Muscle of leg (tissue), 11 donors: Measurements from ENCODE around the gene PSMD9. TPM values are rescaled to one million over a fixed set of nuclear protein-coding genes. Genes with fewer than 3 reads are reported as not detected.
A peak's percentile ranks its signal among the peaks of the same experiment; 100 is the strongest.
"Not testable (repeated sequence)": the region's sequence is repeated elsewhere in the genome, so short reads cannot be mapped to it uniquely, and the experiment has no call there.

Experiments used
- DNase-seq: peaks from one replicate; pipeline ENCODE4 v3.0.0; 2013
- H3K27ac ChIP-seq: one replicate; pipeline ENCODE4 v1.5.1; 2013; ENCODE audit warnings: mild to moderate bottlenecking, low read length, control low read depth
- H3K27me3 ChIP-seq: one replicate; pipeline ENCODE4 v1.6.1; 2013; ENCODE audit warnings: low read length; ENCODE audit not compliant: control insufficient read depth, insufficient read depth
- H3K36me3 ChIP-seq: one replicate; pipeline ENCODE4 v1.6.1; 2013; ENCODE audit warnings: low read length; ENCODE audit not compliant: control insufficient read depth, insufficient read depth
- H3K4me1 ChIP-seq: one replicate; pipeline ENCODE4 v1.6.1; 2013; ENCODE audit warnings: low read length; ENCODE audit not compliant: control insufficient read depth, insufficient read depth
- H3K4me3 ChIP-seq: one replicate; pipeline ENCODE4 v1.5.1; 2013; ENCODE audit warnings: low read length, control low read depth
- H3K9me3 ChIP-seq: replicated peaks from 2 replicates; pipeline ENCODE4 v1.6.1; 2013; ENCODE audit warnings: low read depth, low read length; ENCODE audit not compliant: control insufficient read depth
- WGBS: methylation state at CpG from one replicate; pipeline ENCODE4 v1.1.5; 2013; ENCODE audit warnings: missing lambda C conversion rate; ENCODE audit not compliant: insufficient coverage; 5-methylcytosine and 5-hydroxymethylcytosine counted together
- polyA plus RNA-seq, 8 donors: library from polyadenylated mRNA; unstranded; fragments of 120-200 nt; gene quantifications; one replicate each; pipeline versions ENCODE4 v1.2.1 to v1.2.3, GENCODE V29; 2013; ENCODE audit warnings: inconsistent platforms in 1 of 8, low replicate concordance in 1 of 8; ENCODE audit not compliant: insufficient read length in 8 of 8, insufficient read depth in 1 of 8
- total RNA-seq: library from RNA; stranded (reverse); fragments of 120-200 nt; gene quantifications from one replicate; pipeline ENCODE4 v1.2.4, GENCODE V29; 2013

The PSMD9 gene
- total and polyA plus RNA-seq, 9 donors, result 42.9 to 55.9 (median 48.4) TPM

DNA sequence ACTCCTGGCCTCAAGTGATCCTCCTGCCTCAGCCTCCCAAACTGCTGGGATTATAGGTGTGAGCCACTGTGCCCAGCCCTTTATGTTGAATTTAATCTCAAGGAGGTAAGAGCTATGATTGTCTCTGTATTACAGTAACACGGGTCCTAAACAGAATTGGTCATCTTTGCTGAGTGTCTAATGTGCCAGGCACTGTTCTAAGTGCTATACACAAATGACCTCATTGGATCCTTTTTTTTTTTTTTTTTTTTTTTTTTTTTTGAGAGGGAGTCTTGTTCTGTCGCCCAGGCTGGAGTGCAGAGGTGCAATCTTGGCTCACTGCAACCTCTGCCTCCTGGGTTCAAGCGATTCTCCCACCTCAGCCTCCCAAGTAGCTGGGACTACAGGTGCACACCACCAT, 36.2 kb upstream of the PSMD9 start:
- H3K36me3 ChIP-seq, H3K4me3 ChIP-seq, H3K9me3 ChIP-seq, H3K27ac ChIP-seq, DNase-seq, H3K4me1 ChIP-seq: not testable (repeated sequence)
- H3K27me3 ChIP-seq, result peaks cover 11% of the 10 kb centered on the region
- whole genome bisulfite sequencing, result no CpG with 5 or more reads among the region's 3 CpGs

DNA sequence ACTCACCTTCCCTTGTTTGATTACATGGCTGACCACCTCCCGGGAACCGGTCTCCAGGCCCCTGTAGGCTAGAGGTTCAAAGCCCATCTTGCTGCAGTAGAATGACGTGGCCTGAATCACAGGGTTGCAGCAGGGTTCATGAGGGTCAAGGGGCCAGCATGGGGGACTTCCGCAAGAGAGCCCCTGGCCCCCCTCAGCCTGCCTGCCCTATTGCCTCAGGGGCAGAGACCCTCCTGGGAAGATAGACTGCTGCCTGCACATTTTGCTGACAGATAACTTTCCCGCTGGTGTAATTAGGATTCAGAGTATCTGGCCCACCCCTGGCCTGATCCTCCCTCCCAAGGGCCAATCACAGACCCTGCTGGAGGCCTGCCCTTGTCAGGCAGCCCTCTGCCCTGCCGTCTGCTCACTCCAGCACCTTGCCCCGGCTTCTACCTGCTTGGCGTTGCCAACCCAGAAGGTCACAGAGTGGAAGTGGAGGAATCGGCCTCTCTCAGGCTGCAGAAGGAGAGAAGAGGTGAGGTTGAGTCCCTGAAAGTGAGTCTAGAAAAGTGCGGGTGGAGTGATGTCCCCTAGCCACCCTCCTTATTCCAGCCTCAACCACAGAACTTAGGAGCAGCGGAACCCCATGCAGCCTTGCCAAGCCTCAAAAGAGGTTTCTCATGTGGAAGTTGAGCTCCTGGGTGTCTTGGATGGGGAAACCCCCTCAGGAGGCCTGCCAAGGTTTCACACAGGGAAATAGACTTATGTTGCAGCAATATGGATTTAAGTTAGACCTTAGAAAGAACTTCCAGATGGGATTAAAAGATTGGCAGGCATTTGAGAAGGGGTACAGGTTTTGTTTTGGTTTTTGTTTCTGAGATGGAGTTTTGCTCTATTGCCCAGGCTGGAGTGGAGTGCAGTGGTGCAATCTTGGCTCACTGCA, 31.0 kb upstream of the PSMD9 start:
- Histone ChIP-seq H3K27me3 (peaks cover 12% of the 10 kb centered on the region), H3K4me3 (no peak overlapping the region), H3K36me3 (no peaks in the 10 kb centered on the region), H3K27ac (no peak overlapping the region), H3K9me3 (no peaks in the 10 kb centered on the region), H3K4me1 (peaks cover 16% of the 10 kb centered on the region)
- no peak for DNase-seq
- 0% methylated on average over 2 of the region's 11 CpGs for WGBS

DNA sequence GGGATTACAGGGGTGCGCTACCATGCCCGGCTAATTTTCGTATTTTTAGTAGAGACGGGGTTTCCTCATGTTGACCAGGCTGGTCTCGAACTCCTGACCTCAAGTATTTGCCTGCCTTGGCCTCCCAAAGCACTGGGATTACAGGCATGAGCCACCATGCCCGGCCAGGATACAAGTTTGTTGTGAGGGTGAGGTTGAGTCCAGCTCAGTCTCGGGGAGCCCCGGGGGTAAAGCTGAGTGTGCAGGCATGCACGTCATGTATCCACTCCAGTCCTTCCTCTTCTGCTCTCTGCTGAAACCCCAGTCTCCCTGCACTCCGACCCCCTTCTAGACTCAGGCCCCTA, 30.3 kb upstream of the PSMD9 start:
- Histone ChIP-seq H3K36me3 (no peaks in the 10 kb centered on the region), H3K27ac (no peak overlapping the region), H3K9me3 (no peaks in the 10 kb centered on the region), H3K4me1 (peaks cover 16% of the 10 kb centered on the region), H3K27me3 (peaks cover 12% of the 10 kb centered on the region), H3K4me3 (no peak overlapping the region)
- DNase-seq, result no peak
- WGBS, result 94% methylated on average over 6 of the region's 10 CpGs

DNA sequence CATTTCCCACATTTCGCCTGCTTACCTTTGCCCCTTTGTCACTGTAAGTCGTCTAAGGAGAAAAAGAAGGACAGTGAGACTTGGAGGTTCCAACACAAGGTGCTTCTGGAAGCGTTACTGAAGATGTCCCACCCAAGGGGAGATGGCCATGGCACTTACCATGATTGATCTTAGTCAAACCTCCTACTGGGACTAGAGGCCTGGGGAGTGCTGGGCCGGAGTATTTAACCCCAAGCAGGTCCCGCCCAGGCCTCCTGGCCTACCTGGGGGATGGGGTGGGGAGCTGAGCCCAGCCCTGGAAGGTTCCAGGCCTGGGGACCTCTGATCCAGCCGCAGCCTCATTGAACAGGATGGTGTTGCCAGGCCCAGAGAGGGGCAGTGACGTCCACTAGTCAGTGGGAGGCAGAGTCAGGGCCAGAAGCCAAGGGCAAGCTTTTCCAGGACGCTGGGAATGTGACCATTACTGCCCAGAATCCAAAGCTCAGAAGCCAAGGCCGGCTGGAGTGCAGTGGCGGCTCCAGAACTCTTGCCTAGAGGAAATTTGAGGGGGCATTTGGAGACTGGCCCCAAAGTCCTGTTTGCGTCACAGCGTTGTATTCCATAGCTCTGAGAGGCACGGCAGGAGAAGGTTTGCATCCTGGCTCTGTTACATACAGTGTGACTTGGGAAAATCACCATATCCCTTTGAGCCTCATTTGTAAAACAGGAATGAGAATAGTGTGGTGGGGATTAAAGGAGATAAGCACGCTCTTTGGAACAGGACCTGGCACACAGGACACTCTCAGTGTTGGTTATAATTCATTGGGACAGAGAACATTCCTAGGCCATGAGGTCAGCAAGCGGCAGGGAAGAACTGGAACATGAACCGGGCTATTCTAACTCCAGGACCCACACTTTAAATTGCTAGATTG, 29.7 kb upstream of the PSMD9 start, which contains the start of gene HPD:
Gene HPD (minus strand): TSS at position 198 of the 911 bp plus-strand sequence. CDS start 36 bp downstream, at position 162.
- H3K27me3 ChIP-seq, result peaks cover 12% of the 10 kb centered on the region
- peak within 1 kb of the TSS; percentile 38 for H3K27ac ChIP-seq
- H3K36me3 ChIP-seq, result no peaks in the 10 kb centered on the region
- no peaks in the 10 kb centered on the region for H3K9me3 ChIP-seq
- DNase-seq, result peak; percentile 68
- H3K4me3 ChIP-seq, result no peak within 1 kb of the TSS
- peaks cover 16% of the 10 kb centered on the region for H3K4me1 ChIP-seq
- 52% methylated on average over 11 of the region's 16 CpGs for WGBS

DNA sequence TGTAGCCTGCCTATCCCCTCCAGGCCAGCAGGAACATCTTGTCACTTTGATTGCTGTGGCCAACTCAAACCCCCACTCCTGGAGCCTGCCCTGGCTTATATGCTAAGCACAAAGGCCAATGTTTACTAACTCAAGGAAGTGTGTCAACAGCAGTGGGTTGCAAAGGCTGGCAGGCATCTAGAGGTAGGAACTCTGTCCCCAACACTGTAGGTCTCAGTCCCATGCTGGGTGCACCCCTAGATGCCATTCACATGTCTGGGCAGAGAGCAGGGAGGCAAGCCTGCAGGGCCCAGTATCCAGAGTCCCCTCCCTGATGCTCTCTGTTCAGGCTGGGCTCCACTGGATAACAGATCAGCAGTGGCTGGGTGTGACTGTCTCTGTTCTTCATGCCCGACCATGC, 28.3 kb upstream of the PSMD9 start:
- peaks cover 6% of the 10 kb centered on the region for H3K27me3 ChIP-seq
- 89% methylated on average over 1 of the region's 1 CpG for WGBS
- H3K9me3 ChIP-seq, result no peaks in the 10 kb centered on the region
- H3K4me3 ChIP-seq, result no peak overlapping the region
- DNase-seq, result no peak
- H3K36me3 ChIP-seq, result no peaks in the 10 kb centered on the region
- no peak overlapping the region for H3K27ac ChIP-seq
- peaks cover 16% of the 10 kb centered on the region for H3K4me1 ChIP-seq

DNA sequence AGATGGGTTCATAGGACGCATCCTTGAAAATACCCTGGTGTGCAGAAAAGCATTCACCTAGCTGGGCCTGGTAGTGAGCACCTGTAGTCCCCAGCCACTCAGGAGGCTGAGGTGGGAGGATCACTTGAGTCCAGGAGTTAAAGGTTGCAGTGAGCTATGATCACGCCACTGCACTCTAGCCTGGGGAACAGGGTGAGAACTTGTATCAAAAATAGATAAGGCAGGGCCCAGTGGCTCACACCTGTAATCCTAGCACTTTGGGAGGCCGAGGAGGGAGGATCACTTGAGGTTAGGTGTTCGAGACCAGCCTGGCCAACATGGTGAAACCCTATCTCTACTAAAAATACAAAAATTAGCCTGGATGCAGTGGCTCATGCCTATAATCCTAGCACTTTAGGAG, 27.9 kb upstream of the PSMD9 start:
- not testable (repeated sequence) for H3K36me3 ChIP-seq, H3K27ac ChIP-seq, H3K4me3 ChIP-seq, H3K27me3 ChIP-seq, H3K9me3 ChIP-seq, DNase-seq
- WGBS, result 76% methylated on average over 2 of the region's 4 CpGs
- peaks cover 16% of the 10 kb centered on the region for H3K4me1 ChIP-seq

DNA sequence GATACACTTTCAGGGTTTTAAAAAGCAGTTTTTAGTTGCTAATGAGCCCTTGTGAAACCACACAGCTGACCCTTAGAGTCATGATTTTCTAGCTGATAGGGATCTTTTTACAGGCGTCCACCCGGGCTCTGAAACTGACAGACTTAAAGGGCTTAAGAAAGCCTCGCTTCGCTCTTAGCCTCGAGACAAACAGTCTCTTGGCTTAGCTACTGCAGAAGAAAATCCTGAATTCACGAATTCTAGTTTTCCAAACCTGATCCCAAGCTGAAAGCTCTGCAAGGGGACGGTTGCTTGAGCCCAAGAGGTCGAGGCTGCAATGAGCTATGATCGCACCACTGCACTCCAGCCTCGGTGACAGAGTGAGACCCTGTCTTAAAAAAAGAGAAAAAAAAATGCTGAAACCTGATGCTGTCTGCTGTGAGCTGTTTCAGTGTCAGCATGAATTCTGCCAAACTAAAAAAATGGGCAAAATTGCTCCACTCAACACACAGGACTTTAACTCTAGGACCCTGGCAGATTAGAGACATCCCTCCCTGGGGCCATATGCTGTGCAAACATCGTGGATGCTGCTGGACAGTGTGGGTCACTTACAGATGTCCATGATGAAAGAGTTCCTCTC, 26.8 kb upstream of the PSMD9 start:
- H3K27ac ChIP-seq, result no peak overlapping the region
- 10% methylated on average over 11 of the region's 11 CpGs for WGBS
- H3K4me3 ChIP-seq, result no peak overlapping the region

DNA sequence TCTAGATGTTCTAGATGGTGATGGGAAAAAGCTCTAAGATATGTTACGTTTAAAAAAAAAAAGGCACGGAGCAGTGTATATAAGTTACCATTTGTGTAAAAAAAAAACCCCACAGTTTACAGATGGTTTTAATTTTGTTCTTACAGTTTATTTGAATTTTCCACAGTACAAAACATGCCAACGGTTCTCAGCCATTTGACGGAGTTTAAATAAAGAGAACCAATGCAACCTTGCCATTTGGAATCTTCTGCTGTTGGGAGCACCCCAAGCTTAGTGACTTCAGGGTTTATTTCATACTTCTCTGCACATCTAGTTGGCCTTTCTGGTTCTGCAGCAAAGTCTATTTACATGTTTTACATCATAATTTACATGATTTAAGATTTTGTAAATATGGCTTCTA, 22.3 kb upstream of the PSMD9 start:
- WGBS, result 10% methylated on average over 2 of the region's 4 CpGs
- no peaks in the 10 kb centered on the region for H3K27me3 ChIP-seq
- H3K4me1 ChIP-seq, result peaks cover 2% of the 10 kb centered on the region
- no peaks in the 10 kb centered on the region for H3K9me3 ChIP-seq
- no peak overlapping the region for H3K27ac ChIP-seq
- H3K4me3 ChIP-seq, result no peak overlapping the region
- H3K36me3 ChIP-seq, result no peaks in the 10 kb centered on the region
- peak; percentile 82 for DNase-seq

More for the DNA sequence above, 26.8 kb upstream of the PSMD9 start:
- H3K9me3 ChIP-seq, result no peaks in the 10 kb centered on the region
- peaks cover 16% of the 10 kb centered on the region for H3K4me1 ChIP-seq
- peak; percentile 38 for DNase-seq
- peaks cover 3% of the 10 kb centered on the region for H3K27me3 ChIP-seq
- no peaks in the 10 kb centered on the region for H3K36me3 ChIP-seq

DNA sequence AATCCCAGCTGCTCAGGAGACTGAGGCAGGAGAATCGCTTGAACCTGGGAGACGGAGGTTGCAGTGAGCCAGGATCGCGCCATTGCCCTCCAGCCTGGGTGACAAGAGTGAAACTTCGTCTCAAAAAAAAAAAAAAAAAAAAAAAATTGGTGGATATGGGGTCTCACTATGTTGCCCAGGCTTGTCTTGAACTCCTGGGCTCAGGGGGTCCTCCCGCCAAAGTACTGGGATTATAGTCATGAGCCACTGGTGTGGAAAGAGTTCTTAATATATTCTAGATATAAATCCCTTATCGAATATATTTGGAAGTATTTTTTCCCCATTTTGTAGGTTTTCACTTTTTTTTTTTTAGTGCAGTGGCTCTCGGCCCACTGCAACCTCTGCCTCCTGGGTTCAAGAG, 19.4 kb upstream of the PSMD9 start:
- no CpG with 5 or more reads among the region's 8 CpGs for WGBS
- not testable (repeated sequence) for H3K27ac ChIP-seq

DNA sequence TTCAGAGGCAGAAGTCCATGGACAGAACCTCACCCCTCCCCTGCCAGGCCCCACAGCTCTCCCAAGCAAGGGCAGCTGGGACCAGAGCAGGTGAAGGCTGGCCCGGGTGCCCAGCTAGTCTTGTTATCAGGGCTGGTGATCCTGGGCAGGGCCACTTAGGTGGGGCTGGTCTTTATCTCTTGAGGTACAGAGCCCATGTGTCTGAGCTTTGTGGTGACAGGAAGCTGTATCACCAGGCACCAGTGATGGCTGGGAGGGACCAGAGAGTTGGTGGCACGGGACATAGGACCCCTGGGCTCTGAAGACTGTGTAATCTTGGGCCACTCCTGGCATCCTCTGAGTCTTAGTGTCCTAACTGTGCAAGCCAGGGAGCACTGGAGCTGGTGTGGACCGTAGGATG, 17.1 kb upstream of the PSMD9 start:
- Histone ChIP-seq H3K9me3 (no peaks in the 10 kb centered on the region), H3K27ac (no peak overlapping the region), H3K27me3 (no peaks in the 10 kb centered on the region), H3K4me3 (no peak overlapping the region), H3K4me1 (peaks cover 2% of the 10 kb centered on the region), H3K36me3 (no peaks in the 10 kb centered on the region)
- no peak for DNase-seq
- 84% methylated on average over 2 of the region's 3 CpGs for WGBS

More for the DNA sequence above, 19.4 kb upstream of the PSMD9 start:
- not testable (repeated sequence) for DNase-seq, H3K4me3 ChIP-seq, H3K4me1 ChIP-seq, H3K27me3 ChIP-seq, H3K36me3 ChIP-seq, H3K9me3 ChIP-seq
